AG04450 (cell line): ENCODE data around the gene DGCR2. TPM values are rescaled to one million over a fixed set of nuclear protein-coding genes. Genes with fewer than 3 reads are reported as not detected.

Experiments
- CTCF ChIA-PET: fragments of 300-600, 350-600 bp; formaldehyde crosslinking; extraction: SDS; loops from one replicate; lab custom pipeline; 2022; ENCODE audit warnings: antibody characterized with exemption, inconsistent platforms; lab: Charles Lee
- POLR2A ChIA-PET: fragments of 350-600 bp; formaldehyde crosslinking; extraction: SDS; loops from one replicate; lab custom pipeline; 2021; ENCODE audit warnings: antibody characterized with exemption, inconsistent platforms; lab: Yijun Ruan, JAX
- DNase-seq: peaks from one replicate; pipeline ENCODE4 v3.0.0-alpha.2; 2011; ENCODE audit warnings: low read depth, low spot score
- H3K27ac ChIP-seq: one replicate; pipeline ENCODE4 v1.5.1; 2012; ENCODE audit warnings: low read depth, low read length, control low read depth
- H3K27me3 ChIP-seq: one replicate; pipeline ENCODE4 v1.6.0; 2012; ENCODE audit warnings: low read length; ENCODE audit not compliant: control insufficient read depth, insufficient read depth
- H3K4me3 ChIP-seq: 2 replicates; pipeline ENCODE4 v1.5.1; 2011; ENCODE audit warnings: mild to moderate bottlenecking, low read depth, low read length, control low read depth
- H3K9me3 ChIP-seq: 2 replicates; pipeline ENCODE4 v1.5.1; 2012; ENCODE audit warnings: low read length; ENCODE audit not compliant: control insufficient read depth, insufficient read depth
- polyA plus RNA-seq: library from polyadenylated mRNA; depleted of rRNA; stranded (reverse); fragments of >200 nt; gene quantifications from 2 replicates; pipeline ENCODE4 v1.2.3, GENCODE V29; 2011
- TF ChIP-seq, protein P1 (sequence below): IDR thresholded peaks from 2 replicates; pipeline ENCODE4 v1.5.1; 2011; ENCODE audit warnings: low read depth, low read length, control low read depth, inconsistent platforms

DGCR2 gene
- polyA plus RNA-seq, 1 experiment, result 23.0 TPM

DNA sequence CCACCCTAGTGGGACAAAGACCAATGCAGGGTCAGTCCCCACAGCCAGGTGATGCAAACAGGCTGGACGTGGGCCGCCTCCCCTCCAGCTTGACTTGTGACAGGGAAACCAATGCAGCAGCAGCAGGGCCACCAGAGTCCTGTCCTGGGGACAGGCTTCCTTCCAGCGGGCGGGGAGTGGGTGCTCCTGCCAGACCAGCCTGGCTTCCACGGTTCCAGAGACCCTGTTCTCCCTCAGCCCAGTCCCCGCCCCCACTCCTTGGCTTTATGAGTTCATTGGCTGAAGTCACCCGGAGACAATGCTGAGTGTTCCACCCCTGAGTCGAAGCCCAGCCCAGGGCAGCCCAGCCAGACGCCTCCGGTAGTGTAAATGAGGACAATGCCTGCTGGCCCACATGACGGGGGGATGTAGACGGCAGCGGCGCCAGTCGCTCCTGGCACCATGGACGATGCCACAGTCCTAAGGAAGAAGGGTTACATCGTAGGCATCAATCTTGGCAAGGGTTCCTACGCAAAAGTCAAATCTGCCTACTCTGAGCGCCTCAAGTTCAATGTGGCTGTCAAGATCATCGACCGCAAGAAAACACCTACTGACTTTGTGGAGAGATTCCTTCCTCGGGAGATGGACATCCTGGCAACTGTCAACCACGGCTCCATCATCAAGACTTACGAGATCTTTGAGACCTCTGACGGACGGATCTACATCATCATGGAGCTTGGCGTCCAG is 8.9 kb upstream of the DGCR2 start, which contains the start of gene TSSK2:
Gene TSSK2 (plus strand): TSS at position 350 of the 726 bp plus-strand sequence. CDS start 92 bp downstream, at position 442.
- POLR2A ChIA-PET, result no interaction called here
- DNase-seq, result no peak
- CTCF ChIA-PET, result no interaction called here
- H3K27me3 ChIP-seq, result no peaks in the 10 kb centered on the region
- no peak within 1 kb of the TSS for H3K27ac ChIP-seq
- H3K9me3 ChIP-seq, result no peaks in the 10 kb centered on the region; the same call in 1 of the 2 replicates
- TF ChIP-seq, protein P1, sequence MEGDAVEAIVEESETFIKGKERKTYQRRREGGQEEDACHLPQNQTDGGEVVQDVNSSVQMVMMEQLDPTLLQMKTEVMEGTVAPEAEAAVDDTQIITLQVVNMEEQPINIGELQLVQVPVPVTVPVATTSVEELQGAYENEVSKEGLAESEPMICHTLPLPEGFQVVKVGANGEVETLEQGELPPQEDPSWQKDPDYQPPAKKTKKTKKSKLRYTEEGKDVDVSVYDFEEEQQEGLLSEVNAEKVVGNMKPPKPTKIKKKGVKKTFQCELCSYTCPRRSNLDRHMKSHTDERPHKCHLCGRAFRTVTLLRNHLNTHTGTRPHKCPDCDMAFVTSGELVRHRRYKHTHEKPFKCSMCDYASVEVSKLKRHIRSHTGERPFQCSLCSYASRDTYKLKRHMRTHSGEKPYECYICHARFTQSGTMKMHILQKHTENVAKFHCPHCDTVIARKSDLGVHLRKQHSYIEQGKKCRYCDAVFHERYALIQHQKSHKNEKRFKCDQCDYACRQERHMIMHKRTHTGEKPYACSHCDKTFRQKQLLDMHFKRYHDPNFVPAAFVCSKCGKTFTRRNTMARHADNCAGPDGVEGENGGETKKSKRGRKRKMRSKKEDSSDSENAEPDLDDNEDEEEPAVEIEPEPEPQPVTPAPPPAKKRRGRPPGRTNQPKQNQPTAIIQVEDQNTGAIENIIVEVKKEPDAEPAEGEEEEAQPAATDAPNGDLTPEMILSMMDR, result no peak
- no peak within 1 kb of the TSS for H3K4me3 ChIP-seq

- Histone ChIP-seq H3K9me3 (no peaks in the 10 kb centered on the region; the same call in 1 of the 2 replicates), H3K4me3 (no peak overlapping the region), H3K27me3 (no peaks in the 10 kb centered on the region), H3K27ac (no peak overlapping the region)
- TF ChIP-seq, protein P1, result no peak
- ChIA-PET CTCF (no interaction called here), POLR2A (no interaction called here)
- no peak for DNase-seq
Observed at GRCh38 chr22:19129871-19130270, 7.7 kb upstream of the DGCR2 start.

DNA sequence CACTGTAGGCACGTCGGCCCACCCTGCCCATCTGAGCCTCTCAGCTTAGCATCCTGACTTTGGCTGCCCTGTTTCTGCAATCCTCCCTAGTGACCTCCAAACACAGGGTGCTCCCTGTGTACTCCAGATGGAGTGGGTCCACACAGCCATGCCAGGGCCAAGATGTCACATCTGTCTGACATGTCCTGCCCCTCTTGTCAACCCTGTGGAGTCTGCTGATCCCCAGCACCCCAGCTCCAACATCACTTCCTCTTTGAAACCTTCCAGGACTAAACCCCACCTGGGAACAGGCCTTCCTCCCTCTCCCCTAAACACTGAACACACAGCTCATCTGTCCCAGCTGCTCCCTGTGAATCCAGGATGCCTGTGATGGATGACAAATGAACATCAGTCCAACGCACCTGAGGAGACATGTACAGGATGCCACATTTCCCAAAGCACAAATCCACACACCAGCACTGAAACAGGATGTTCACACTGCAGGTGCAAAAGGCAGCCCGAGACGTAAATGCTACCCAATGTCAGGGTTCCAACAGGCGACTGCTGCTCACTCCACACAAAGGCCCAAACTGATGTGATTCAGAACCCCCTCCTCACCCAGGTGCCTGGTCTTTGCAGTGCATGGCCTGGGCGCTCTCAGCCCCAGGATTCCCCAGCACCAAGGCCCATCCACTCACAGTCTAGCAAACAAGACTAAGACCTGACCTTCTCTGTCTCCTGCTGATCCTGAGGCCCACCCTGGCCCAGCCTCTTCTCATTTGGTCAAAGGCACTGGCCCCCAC is 6.9 kb upstream of the DGCR2 start:
- TF ChIP-seq, protein P1, result no peak
- Histone ChIP-seq H3K9me3 (no peaks in the 10 kb centered on the region; the same call in 1 of the 2 replicates), H3K27me3 (peaks cover 3% of the 10 kb centered on the region), H3K4me3 (no peak overlapping the region), H3K27ac (no peak overlapping the region)
- ChIA-PET CTCF (no interaction called here), POLR2A (no interaction called here)
- DNase-seq, result no peak

DNA sequence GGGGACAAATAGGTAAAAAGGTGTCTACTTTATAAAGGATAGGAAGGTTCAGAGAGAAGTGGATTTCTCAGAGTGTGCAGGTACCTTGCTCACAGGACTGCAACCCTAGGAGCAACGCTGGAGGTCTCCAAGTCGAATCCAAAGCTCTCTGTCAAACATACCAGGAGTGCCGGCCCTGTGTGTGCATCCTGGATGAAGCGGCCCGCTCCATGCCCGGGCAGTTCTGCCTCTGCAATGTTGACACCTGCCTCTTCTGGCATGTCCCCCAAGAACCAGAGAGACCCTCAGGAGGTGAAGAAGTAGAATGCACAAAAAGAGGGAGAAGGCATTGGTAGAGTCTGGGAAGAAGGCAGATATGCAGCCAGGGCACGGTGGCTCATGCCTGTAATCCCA is 5.8 kb upstream of the DGCR2 start:
- no peak overlapping the region for H3K27ac ChIP-seq
- H3K27me3 ChIP-seq, result peaks cover 3% of the 10 kb centered on the region
- CTCF ChIA-PET, result no interaction called here
- TF ChIP-seq, protein P1, result no peak
- DNase-seq, result no peak
- POLR2A ChIA-PET, result no interaction called here
- no peak overlapping the region for H3K4me3 ChIP-seq
- no peaks in the 10 kb centered on the region; the same call in 1 of the 2 replicates for H3K9me3 ChIP-seq
